Airway epithelial cell (primary cell): ENCODE results near the gene RLN1. TPM values are rescaled to one million over a fixed set of nuclear protein-coding genes. Genes with fewer than 3 reads are reported as not detected.

Experiments
- total RNA-seq: library from RNA; depleted of rRNA; stranded (reverse); fragments of >200 nt; gene quantifications from 2 replicates; pipeline ENCODE4 v1.2.3, GENCODE V29; 2015

The RLN1 gene, protein sequence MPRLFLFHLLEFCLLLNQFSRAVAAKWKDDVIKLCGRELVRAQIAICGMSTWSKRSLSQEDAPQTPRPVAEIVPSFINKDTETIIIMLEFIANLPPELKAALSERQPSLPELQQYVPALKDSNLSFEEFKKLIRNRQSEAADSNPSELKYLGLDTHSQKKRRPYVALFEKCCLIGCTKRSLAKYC
- total RNA-seq = 1.5 TPM in 1 of 2 replicates, not detected in the other

DNA sequence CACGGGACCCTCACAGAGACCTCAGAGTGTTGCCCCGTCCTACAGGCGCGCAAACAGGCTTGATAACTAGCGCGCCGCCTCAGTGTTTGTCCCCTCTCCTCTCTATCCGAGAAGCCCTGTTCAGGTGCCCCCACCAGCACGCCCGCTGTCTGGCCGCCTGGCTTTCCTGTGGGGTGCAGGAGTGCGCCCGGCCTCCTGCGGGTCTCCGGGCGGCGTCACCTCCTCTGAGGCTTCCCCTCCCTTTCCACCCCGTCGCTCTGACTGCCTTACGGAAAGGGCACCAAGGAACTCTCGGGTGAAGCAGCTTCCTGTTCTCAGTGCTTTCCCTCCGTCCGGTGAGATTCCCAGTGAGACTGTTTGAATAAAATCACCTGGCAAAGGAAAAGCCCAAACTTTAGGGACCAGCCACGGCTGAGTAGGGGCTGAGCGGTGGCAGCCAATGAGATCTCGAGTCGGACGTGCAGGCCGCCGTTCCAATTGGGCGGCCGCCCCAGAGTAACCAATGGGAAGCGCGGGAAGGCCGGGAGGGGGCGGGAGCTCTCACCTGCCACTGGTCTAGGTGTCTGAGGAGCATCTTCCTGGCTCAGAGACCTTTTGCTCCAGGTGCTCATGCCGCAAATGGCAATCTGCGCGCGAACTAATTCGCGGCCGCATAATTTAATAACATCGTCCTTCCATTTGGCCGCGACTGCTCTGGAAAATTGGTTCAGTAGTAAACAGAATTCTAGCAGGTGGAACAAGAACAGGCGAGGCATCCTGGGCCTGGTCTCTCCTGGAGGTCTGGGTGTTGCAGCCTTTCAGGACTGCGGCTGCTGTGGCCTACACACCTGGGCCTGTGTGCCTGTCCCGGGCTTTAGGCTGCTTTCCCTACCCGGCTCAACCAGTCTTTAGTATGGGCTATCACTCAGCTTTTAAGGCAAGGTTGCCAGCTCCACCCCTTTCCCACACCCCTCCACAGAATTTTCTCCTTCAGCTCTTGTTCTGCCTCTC is at the start of gene RLN1:
TSS of gene RLN1 (minus strand) at position 885 of the 990 bp plus-strand sequence. CDS start at position 755, 130 bp downstream.

DNA sequence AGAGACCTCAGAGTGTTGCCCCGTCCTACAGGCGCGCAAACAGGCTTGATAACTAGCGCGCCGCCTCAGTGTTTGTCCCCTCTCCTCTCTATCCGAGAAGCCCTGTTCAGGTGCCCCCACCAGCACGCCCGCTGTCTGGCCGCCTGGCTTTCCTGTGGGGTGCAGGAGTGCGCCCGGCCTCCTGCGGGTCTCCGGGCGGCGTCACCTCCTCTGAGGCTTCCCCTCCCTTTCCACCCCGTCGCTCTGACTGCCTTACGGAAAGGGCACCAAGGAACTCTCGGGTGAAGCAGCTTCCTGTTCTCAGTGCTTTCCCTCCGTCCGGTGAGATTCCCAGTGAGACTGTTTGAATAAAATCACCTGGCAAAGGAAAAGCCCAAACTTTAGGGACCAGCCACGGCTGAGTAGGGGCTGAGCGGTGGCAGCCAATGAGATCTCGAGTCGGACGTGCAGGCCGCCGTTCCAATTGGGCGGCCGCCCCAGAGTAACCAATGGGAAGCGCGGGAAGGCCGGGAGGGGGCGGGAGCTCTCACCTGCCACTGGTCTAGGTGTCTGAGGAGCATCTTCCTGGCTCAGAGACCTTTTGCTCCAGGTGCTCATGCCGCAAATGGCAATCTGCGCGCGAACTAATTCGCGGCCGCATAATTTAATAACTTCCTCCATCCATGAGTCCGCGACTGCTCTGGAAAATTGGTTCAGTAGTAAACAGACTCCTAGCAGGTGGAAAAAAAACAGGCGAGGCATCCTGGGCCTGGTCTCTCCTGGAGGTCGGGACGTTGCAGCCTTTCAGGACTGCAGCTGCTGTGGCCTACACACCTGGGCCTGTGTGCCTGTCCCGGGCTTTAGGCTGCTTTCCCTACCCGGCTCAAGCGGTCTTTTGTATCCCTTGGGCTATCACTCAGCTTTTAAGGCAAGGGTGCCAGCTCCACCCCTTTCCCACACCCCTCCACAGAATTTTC is 35.6 kb downstream of the RLN1 start, which contains the start of gene RLN2:
TSS of gene RLN2 (minus strand) at position 877 of the 956 bp plus-strand sequence. CDS start at position 741, 136 bp downstream.

Other genes starting within 250 kb of the RLN1 start
- not detected in 2 replicates for gene INSL6, start 154.2 kb downstream of the RLN1 start, total RNA-seq
- gene INSL4, start 108.5 kb downstream of the RLN1 start, total RNA-seq = 1.0 TPM in 1 of 2 replicates, not detected in the other
- 0.56 and 1.3 TPM in 2 replicates for gene RLN2, start 35.2 kb downstream of the RLN1 start, total RNA-seq
- 30.5 and 32.8 TPM in 2 replicates for gene PLGRKT, start 98.0 kb upstream of the RLN1 start, total RNA-seq
- 4.8 and 5.3 TPM in 2 replicates for gene CD274, start 110.7 kb upstream of the RLN1 start, total RNA-seq
- 0.19 and 0.71 TPM in 2 replicates for gene PDCD1LG2, start 170.7 kb upstream of the RLN1 start, total RNA-seq